HG02759 (cell line): Measurements from ENCODE around the gene CIDEA.

Experiments
- ATAC-seq: cut with Tn5 transposase; IDR thresholded peaks from one replicate; pipeline ENCODE4 v1.9.1; 2021; ENCODE audit warnings: mild to moderate bottlenecking, moderate library complexity; ENCODE audit not compliant: unreplicated experiment

Gene CIDEA

DNA sequence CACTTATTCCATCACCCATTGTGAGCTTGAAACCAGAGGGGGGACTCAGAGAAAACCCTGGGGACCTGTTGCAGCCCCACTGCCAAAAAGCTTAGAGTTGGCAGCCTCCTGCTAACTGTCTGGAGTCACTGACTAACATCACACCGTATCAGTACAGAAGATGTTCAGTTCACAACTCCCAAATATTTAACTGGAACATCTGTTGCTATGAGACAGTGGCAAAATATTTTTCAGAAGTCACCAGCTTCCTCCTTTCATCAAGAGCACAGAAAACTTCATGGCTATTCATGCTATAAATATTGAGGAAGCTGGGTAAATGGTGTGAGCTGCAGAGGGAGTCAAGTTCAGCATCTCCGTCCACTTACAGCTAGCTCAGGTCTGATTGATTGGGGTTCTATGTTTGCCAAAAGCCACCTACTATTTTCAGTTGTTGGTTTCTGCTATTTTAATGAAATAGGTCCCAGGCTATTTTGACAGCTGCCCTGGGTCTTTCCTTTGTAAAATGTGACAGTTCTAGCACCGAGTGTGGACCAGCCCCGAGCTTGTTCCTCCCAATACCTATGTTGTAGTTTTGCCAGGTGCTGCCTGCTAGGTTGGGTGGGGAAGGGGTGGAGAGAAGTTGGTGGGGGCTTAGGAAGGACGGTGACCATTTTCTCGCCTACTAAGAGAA, 63.6 kb downstream of the CIDEA start:
- ATAC-seq, result no peak

DNA sequence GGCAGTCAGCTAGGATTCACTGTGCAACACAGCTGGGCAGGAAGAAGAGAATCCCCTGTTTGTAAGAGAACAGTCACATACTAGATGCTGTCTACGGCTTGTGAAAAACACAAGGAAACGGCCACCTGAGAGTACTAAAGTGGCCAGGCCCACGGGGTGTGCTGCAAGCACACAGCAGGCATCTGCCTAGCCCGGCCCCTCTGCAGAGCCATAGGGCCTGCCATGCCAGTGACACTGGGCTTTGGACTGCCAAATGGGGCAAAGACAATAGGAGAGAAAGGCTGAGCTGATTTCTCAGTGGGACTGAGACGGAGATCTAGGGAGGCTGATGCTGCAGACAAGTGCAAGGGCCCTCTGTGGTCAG, 64.2 kb downstream of the CIDEA start:
- ATAC-seq, result no peak

DNA sequence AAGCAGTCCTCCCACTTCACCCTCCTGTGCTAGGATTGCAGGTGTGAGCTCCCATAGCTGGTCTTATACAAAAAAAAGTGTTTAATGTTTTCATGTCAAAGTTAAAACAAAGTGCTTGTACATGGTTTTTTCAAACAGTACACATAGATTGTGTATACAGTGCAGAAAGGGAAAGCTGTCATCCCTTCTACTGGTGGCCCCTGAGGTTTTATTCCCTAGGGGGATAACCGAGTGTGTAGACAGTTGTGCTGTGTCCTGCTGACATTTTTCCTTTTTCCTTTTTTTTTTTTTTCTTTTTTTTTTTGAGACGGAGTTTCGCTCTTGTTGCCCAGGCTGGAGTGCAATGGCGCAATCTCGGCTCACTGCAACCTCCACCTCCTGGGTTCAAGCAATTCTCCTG, 64.7 kb downstream of the CIDEA start:
- no peak for ATAC-seq

DNA sequence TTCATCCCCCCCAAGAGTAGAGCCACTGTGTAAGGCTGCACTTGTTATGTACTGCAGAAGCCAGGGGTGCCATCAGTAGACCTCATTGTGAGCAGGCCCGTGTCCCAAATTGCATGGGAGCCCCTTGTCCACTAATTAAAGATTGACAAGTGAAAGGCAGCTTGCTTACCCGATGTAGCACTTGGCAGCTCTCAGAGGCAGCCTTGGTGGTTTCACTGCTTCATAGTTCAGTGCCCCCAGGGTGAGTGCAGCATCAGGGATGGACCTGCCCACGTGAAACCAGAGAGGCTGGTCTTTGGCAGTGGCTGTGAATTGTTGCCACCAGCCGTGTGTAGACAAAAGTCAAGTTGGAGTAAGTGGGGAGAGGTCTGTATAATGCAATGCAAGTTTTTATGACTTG, 67.2 kb downstream of the CIDEA start:
- peak; percentile 81 for ATAC-seq

DNA sequence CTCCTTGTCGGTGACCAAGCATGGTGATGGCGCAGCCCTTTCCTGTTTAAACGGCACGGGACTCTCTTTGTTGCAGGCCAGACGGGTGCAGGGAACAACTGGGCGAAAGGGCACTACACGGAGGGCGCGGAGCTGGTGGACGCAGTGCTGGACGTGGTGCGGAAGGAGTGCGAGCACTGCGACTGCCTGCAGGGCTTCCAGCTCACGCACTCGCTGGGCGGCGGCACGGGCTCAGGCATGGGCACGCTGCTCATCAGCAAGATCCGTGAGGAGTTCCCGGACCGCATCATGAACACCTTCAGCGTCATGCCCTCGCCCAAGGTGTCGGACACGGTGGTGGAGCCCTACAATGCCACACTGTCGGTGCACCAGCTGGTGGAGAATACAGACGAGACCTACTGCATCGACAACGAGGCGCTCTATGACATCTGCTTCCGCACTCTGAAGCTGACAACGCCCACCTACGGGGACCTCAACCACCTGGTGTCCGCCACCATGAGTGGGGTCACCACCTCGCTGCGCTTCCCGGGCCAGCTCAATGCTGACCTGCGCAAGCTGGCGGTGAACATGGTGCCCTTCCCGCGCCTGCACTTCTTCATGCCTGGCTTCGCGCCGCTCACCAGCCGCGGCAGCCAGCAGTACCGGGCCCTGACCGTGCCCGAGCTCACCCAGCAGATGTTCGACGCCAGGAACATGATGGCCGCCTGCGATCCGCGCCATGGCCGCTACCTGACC, 71.0 kb downstream of the CIDEA start:
- no peak for ATAC-seq

DNA sequence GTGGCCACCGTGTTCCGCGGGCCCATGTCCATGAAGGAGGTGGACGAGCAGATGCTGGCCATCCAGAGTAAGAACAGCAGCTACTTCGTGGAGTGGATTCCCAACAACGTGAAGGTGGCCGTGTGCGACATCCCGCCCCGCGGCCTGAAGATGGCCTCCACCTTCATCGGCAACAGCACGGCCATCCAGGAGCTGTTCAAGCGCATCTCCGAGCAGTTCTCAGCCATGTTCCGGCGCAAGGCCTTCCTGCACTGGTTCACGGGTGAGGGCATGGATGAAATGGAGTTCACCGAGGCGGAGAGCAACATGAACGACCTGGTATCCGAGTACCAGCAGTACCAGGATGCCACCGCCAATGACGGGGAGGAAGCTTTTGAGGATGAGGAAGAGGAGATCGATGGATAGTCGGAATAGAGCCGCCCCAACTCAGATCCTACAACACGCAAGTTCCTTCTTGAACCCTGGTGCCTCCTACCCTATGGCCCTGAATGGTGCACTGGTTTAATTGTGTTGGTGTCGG, 71.6 kb downstream of the CIDEA start:
- ATAC-seq, result no peak

DNA sequence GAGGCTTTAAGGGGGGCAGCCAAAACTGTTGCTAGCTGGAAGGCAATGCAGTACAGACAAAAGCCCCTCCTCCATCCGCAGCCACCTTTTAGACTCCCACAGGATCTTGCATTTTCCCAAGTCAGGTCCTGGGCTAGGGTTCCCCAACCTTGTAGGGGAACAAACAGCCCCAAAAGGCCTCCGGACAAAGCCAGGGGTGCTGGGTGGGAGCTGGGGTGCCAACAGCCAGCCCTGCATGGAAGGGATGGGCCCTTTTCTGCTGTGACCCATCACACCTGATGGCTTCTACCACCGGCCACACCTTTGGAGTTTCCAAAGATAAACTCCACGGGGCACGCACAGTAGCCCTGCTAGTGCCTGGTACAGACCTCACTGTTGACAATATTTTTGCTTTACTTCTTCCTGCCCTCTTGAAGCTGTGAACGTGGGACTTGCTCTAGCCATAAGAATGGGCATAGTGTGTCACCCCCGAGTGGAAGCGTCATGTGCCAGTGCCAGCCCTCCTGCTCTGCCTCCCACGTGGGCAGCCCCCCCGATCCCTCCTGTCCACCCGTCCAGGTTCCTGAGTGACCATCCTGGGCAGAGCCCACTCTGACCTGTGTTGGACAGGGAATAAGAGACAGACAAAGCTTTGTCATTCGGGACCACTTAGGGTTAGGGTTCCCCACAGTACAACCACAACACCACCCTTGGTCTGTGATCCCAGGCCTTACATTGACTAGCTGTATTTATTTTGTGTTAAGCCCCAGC, 72.7 kb downstream of the CIDEA start:
- ATAC-seq, result no peak
